Measurements from ENCODE around the gene SORBS2. TPM values are rescaled to one million over a fixed set of nuclear protein-coding genes. Genes with fewer than 3 reads are reported as not detected.

The SORBS2 gene
- total and polyA plus RNA-seq, 3 donors from 2014 or later: 20.2 to 47.7 (median 26.0) TPM

GRCh38 chr4:185697488-185697887, 114.5 kb downstream of the SORBS2 start:
- intact Hi-C loops (cut with DNase I; ENCODE audit: low total_unique reads): no loop called here
- Histone ChIP-seq H3K27me3 (no peaks in the 10 kb centered on the region), H3K9me3 (no peaks in the 10 kb centered on the region), H3K27ac (no peak overlapping the region), H3K36me3 (ENCODE audit: low read depth, missing control alignments) (no peaks in the 10 kb centered on the region), H3K4me1 (no peaks in the 10 kb centered on the region), H3K4me3 (no peak overlapping the region)
- TF ChIP-seq POLR2A (IDR thresholded peaks at IDR 0.05) (no peak), CTCF (IDR thresholded peaks at IDR 0.05) (no peak)
- no peak for DNase-seq
- 83 to 89% methylated on average over 3 of the region's 3 CpGs for WGBS, 2 donors

DNA sequence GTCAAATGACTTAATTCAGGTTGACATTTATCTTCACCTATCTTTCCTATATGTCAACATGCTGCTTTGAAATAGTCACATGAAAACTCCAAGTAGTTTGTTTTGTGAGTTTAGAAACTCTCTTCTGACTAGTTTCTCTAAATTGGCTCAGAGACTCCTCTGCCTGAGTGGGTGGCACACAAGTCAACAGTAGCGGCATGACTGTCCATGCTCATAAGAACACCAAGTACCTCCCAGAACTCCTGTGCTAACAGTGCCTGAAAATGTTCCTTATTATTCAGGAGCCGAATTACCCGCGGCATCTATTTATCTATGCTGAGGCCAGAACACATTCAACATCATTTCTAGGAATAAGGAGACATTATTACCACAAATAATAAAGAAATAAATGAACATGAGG, 116.3 kb downstream of the SORBS2 start:
- no peak for DNase-seq
- Histone ChIP-seq H3K4me1 (no peaks in the 10 kb centered on the region), H3K27me3 (no peaks in the 10 kb centered on the region), H3K27ac (no peak overlapping the region), H3K9me3 (no peaks in the 10 kb centered on the region), H3K36me3 (ENCODE audit: low read depth, missing control alignments) (no peaks in the 10 kb centered on the region), H3K4me3 (no peak overlapping the region)
- WGBS, 2 donors: 37 to 73% methylated on average over 4 of the region's 4 CpGs
- intact Hi-C loops (cut with DNase I; ENCODE audit: low total_unique reads): no loop called here
- no peak for TF ChIP-seq POLR2A (IDR thresholded peaks at IDR 0.05)
- no peak for TF ChIP-seq CTCF (IDR thresholded peaks at IDR 0.05)

DNA sequence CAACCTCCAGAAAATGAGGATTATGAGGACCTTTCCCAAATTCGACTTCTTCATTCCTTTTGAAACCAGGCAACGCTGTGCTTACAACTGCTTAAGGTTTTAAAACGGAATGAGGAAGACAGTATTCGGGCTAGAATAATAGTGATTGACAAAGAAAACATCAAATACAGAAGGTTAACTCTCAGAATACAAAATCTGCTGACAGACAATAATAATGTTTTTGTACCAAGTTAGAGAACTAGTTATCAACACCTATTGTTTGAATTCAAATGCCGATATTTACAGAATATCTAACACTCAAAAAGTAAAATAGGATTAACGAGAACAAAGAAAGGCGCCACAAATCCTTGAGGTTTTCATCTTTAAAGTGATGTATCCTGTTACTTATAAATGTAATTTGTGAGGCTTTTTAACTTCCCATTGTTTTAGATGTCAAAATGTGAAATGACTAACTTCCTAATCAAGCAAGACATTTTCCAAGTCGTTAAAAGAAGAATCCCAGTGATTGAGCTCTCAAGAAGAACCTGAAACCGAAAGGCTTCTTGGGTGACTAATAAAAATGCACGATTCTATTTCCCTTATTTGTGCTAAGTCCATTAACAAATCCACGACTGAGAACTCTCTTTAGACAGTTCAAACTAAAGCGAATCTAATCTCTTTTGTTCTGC, 118.3 kb downstream of the SORBS2 start:
- Histone ChIP-seq H3K36me3 (ENCODE audit: low read depth, missing control alignments) (no peaks in the 10 kb centered on the region), H3K9me3 (no peaks in the 10 kb centered on the region), H3K27me3 (no peaks in the 10 kb centered on the region), H3K27ac (peak overlapping the region in 1 of 2 donors; percentile 16), H3K4me1 (no peaks in the 10 kb centered on the region), H3K4me3 (no peak overlapping the region)
- intact Hi-C loops (cut with DNase I; ENCODE audit: low total_unique reads): no loop called here
- DNase-seq: no peak
- TF ChIP-seq POLR2A (IDR thresholded peaks at IDR 0.05): no peak
- TF ChIP-seq CTCF (IDR thresholded peaks at IDR 0.05): no peak
- WGBS, 2 donors: 66 to 75% methylated on average over 12 of the region's 12 CpGs

- Histone ChIP-seq H3K4me1 (no peaks in the 10 kb centered on the region), H3K4me3 (no peak overlapping the region), H3K36me3 (ENCODE audit: low read depth, missing control alignments) (no peaks in the 10 kb centered on the region), H3K27me3 (no peaks in the 10 kb centered on the region), H3K9me3 (no peaks in the 10 kb centered on the region), H3K27ac (no peak overlapping the region)
- 85 to 97% methylated on average over 8 to 9 of the region's 9 CpGs for WGBS, 2 donors
- intact Hi-C loops (cut with DNase I; ENCODE audit: low total_unique reads): no loop called here
- no peak for TF ChIP-seq POLR2A (IDR thresholded peaks at IDR 0.05)
- no peak for TF ChIP-seq CTCF (IDR thresholded peaks at IDR 0.05)
- DNase-seq: no peak
These were observed 122.6 kb downstream of the SORBS2 start for GRCh38 chr4:185689407-185689806.

DNA sequence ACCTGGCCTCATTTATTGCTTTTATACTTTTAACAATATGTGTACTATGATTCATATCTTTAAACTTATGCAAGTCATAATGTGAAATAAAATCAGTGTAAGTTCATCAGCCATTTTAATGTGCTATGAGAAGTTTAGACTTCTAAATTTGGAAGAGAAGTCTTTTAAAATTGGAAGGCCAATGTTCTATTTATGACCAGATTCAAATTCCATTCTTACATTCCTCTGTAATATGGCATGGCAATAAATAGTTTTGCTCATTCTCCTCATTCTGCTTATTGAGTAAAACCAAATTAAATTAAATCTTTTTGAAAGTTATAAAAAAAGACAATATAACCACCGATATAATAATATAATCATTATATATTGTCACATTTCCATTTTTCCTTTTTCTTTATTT, 126.2 kb downstream of the SORBS2 start:
- H3K4me3 ChIP-seq: no peak overlapping the region
- 85% methylated on average over 1 of the region's 1 CpG for WGBS, 2 donors
- no peaks in the 10 kb centered on the region for H3K27me3 ChIP-seq
- H3K9me3 ChIP-seq: no peaks in the 10 kb centered on the region
- H3K4me1 ChIP-seq: no peaks in the 10 kb centered on the region
- no peak overlapping the region for H3K27ac ChIP-seq
- TF ChIP-seq POLR2A (IDR thresholded peaks at IDR 0.05): no peak
- no peak for DNase-seq
- no peaks in the 10 kb centered on the region for H3K36me3 ChIP-seq (ENCODE audit: low read depth, missing control alignments)
- intact Hi-C loops (cut with DNase I; ENCODE audit: low total_unique reads): no loop called here

All from testis (tissue), 3 donors.